GM12878 (cell line): ENCODE results near the gene NOS3. TPM values are rescaled to one million over a fixed set of nuclear protein-coding genes. Genes with fewer than 3 reads are reported as not detected.

Experiments
- ATAC-seq: fragments of 200-7000 bp; cut with Tn5 transposase; 3 replicates; pipeline ENCODE4 v1.9.1; 2020; ENCODE audit warnings: mild to moderate bottlenecking, moderate library complexity
- BruUV-seq: library from RNA; stranded (reverse); fragments of 400-500 nt; replicated peaks from 2 replicates; lab custom pipeline; 2021; lab: Mats Ljungman, UMichigan
- CTCF ChIA-PET: fragments of 300-600 bp; sonication (Branson Sonifier 250); formaldehyde crosslinking; extraction: SDS; loops from one replicate; lab custom pipeline; 2021; ENCODE audit warnings: inconsistent platforms; lab: Yijun Ruan, JAX
- POLR2A ChIA-PET: fragments of 350-600 bp; formaldehyde crosslinking; extraction: SDS; loops from one replicate; lab custom pipeline; 2021; ENCODE audit warnings: inconsistent platforms; lab: Charles Lee
- RAD21 ChIA-PET: fragments of 300-600 bp; sonication (Branson Sonifier 250); formaldehyde crosslinking; loops from one replicate; lab custom pipeline; 2023; ENCODE audit warnings: antibody characterized with exemption; ENCODE audit not compliant: unreplicated experiment; lab: Charles Lee
- SMC1A ChIA-PET: fragments of 300-600 bp; sonication (Branson Sonifier 250); formaldehyde crosslinking; loops from one replicate; lab custom pipeline; 2023; ENCODE audit not compliant: unreplicated experiment, uncharacterized antibody; lab: Charles Lee
- DNase-seq: peaks from one replicate; pipeline ENCODE4 v3.0.0-alpha.2; 2011; ENCODE audit warnings: low read depth, low spot score
- FAIRE-seq: peaks from 3 replicates; lab custom pipeline; 2011; peaks lifted over from hg19 to GRCh38; lab: Jason Lieb, UNC
- H2AFZ ChIP-seq: 2 replicates; pipeline ENCODE4 v1.6.0; 2011; ENCODE audit warnings: low read depth, low read length, control low read depth; ENCODE audit not compliant: control insufficient read depth
- H3K27ac ChIP-seq: 2 replicates; pipeline ENCODE4 v1.5.1; 2011; ENCODE audit warnings: control low read depth; ENCODE audit not compliant: control insufficient read depth, insufficient read depth
- H3K27me3 ChIP-seq, 2 experiments: replicated peaks in 1 of 2; 2 replicates each; pipeline versions ENCODE4 v1.6.0 to v1.6.1; 2011; ENCODE audit warnings: low read length in 1 of 2; ENCODE audit not compliant: control insufficient read depth in 2 of 2, insufficient read depth in 2 of 2
- H3K36me3 ChIP-seq, 2 experiments: 2 replicates each; pipeline ENCODE4 v1.5.1; 2011; ENCODE audit warnings: low read length in 1 of 2; ENCODE audit not compliant: control insufficient read depth in 2 of 2, insufficient read depth in 2 of 2
- H3K4me1 ChIP-seq: 2 replicates; pipeline ENCODE4 v1.6.1; 2011; ENCODE audit warnings: mild to moderate bottlenecking, low read length, moderate library complexity, mixed read lengths; ENCODE audit not compliant: control insufficient read depth, insufficient read depth
- H3K4me2 ChIP-seq: 2 replicates; pipeline ENCODE4 v1.6.0; 2011; ENCODE audit warnings: control low read depth; ENCODE audit not compliant: control insufficient read depth, insufficient read depth
- H3K4me3 ChIP-seq: fragments of 200-600 bp; sonication (generic); 2 replicates; pipeline ENCODE4 v1.5.1; 2016
- H3K79me2 ChIP-seq: 2 replicates; pipeline ENCODE4 v1.6.0; 2011; ENCODE audit warnings: low read length; ENCODE audit not compliant: control insufficient read depth, insufficient read depth
- H3K9ac ChIP-seq: 2 replicates; pipeline ENCODE4 v1.8.0; 2011; ENCODE audit warnings: low read length, control low read depth, mixed read lengths; ENCODE audit not compliant: control insufficient read depth, insufficient read depth
- H3K9me3 ChIP-seq: replicated peaks from 3 replicates; pipeline ENCODE4 v1.5.1; 2011; ENCODE audit warnings: mild to moderate bottlenecking, low read length; ENCODE audit not compliant: control insufficient read depth, insufficient read depth
- H4K20me1 ChIP-seq: 2 replicates; pipeline ENCODE4 v1.6.0; 2011; ENCODE audit not compliant: control insufficient read depth, insufficient read depth
- MYB ChIP-seq: fragments of 150-350 bp; IDR thresholded peaks from 2 replicates; pipeline ENCODE4 v1.6.1; 2014; ENCODE audit warnings: mild to moderate bottlenecking, low read depth, low read length, borderline replicate concordance
- PAX8 ChIP-seq: fragments of 450-650 bp; IDR thresholded peaks from 2 replicates; pipeline ENCODE4 v1.6.1; 2017; ENCODE audit warnings: mild to moderate bottlenecking, moderate library complexity
- SPI1 ChIP-seq: IDR thresholded peaks from 2 replicates; pipeline ENCODE4 v1.6.1; 2011; ENCODE audit warnings: low read depth, mild to moderate bottlenecking, low read length, moderate library complexity, borderline replicate concordance; ENCODE audit not compliant: insufficient read depth
- ZNF24 ChIP-seq: fragments of 450-650 bp; IDR thresholded peaks from 2 replicates; pipeline ENCODE4 v1.6.1; 2017; ENCODE audit warnings: antibody characterized with exemption, mild to moderate bottlenecking
- ZNF384 ChIP-seq: IDR thresholded peaks from 2 replicates; pipeline ENCODE4 v1.6.1; 2012; ENCODE audit warnings: low read depth, mild to moderate bottlenecking, low read length, improper control_type of control experiment, borderline replicate concordance
- ZNF622 ChIP-seq: fragments of 450-650 bp; IDR thresholded peaks from 2 replicates; pipeline ENCODE4 v1.6.1; 2017; ENCODE audit warnings: mild to moderate bottlenecking, inconsistent platforms
- WGBS: methylation state at CpG from one replicate; pipeline ENCODE4 v1.1.6; 2016; ENCODE audit warnings: low lambda C conversion rate; ENCODE audit not compliant: insufficient replicate concordance, insufficient coverage; ENCODE audit errors: missing lambda C conversion rate; 5-methylcytosine and 5-hydroxymethylcytosine counted together
- in situ Hi-C: fragments of 300-500 bp; cut with MboI; formaldehyde crosslinking; loops from 9 replicates; pipeline ENCODE4 v1.14.3; 2018; ENCODE audit warnings: mixed read lengths
- intact Hi-C: fragments of 100-400 bp; cut with micrococcal nuclease; formaldehyde crosslinking; loops from one replicate; pipeline ENCODE4 v1.14.2; 2022; ENCODE audit not compliant: unreplicated experiment
- polyA plus RNA-seq, 11 experiments: library from polyadenylated mRNA; depleted of rRNA in 4 of 11; unstranded in 6 of 11; stranded (reverse) in 5 of 11; fragments of >200 nt; fragmentation: Nextera tagmentation in 4 of 11; fragmentation: Illumina TruSeq in 1 of 11; extraction: Ambion mirVana in 4 of 11; extraction: Trizol in 1 of 11; gene quantifications; 1 replicate in 1 of 11; 2 replicates in 10 of 11; pipeline versions ENCODE4 v1.2.1 to v1.2.3, GENCODE V29; 2011 to 2016; ENCODE audit warnings: inconsistent platforms in 2 of 11, missing spikeins in 2 of 11, low read depth in 1 of 11
- total RNA-seq, 4 experiments: library from RNA; depleted of rRNA in 3 of 4; stranded (reverse); fragments of >200 nt in 3 of 4; fragmentation: Illumina TruSeq in 1 of 4; extraction: Trizol in 1 of 4; gene quantifications; 2 replicates each; pipeline versions ENCODE4 v1.2.1 to v1.2.3, GENCODE V29; 2013 to 2021
- TF ChIP-seq, protein P1 (sequence below): IDR thresholded peaks from 2 replicates; pipeline ENCODE4 v1.6.1; 2011; ENCODE audit warnings: mild to moderate bottlenecking, low read depth, low read length, moderate library complexity; ENCODE audit not compliant: insufficient replicate concordance
- TF ChIP-seq, protein P2 (sequence below): fragments of 450-650 bp; IDR thresholded peaks from 2 replicates; pipeline ENCODE4 v1.6.1; 2014; ENCODE audit warnings: mild to moderate bottlenecking

NOS3 gene
- total and polyA plus RNA-seq, 10 of the 15 experiments (the other 5 are each of a cell fraction or from before 2014, with no cell fraction given), result 0.06 to 0.92 (median 0.30) TPM; not detected in 3

DNA sequence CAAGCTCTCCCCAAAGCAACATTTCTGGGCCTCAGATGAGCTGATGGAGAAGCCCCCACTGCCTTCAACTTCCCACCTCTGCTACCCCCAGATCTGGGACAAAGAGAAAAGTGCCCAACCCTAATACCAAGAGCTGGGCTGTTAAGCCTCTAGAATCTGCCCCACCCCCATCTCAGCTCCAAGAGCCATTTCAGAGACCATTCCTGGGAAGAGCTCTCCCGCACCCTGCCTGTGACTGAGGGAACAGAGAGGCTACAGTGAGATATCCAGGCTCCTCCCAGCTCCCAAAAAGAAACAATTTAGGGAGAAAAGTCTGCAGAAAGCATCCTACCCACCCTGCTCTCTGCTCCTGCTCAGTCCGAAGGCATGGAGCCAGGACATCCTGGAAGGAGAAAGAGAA lies 10.2 kb upstream of the NOS3 start:
- intact Hi-C loops, result loop anchor here (5.0 kb wide), 1 partner anchor 533 kb away; no protein-coding TSS in a partner anchor

More for the DNA sequence above, 10.2 kb upstream of the NOS3 start:
- BruUV-seq, result no TSS peak
- no peaks in the 10 kb centered on the region for H3K4me1 ChIP-seq
- ChIA-PET CTCF (interaction anchor here (0.6 to 2.4 kb wide), 3 partner anchors 18 to 84 kb away, joined by 3 to 7 read pairs (median 3); no protein-coding TSS in a partner anchor), POLR2A (no interaction called here), RAD21 (interaction anchor here (0.8 kb wide), 1 partner anchor 18 kb away, joined by 3 read pairs; no protein-coding TSS in a partner anchor), SMC1A (interaction anchor here (0.9 kb wide), 1 partner anchor 15 kb away, joined by 3 read pairs; no protein-coding TSS in a partner anchor)
- ATAC-seq, result no peak
- DNase-seq, result no peak
- no peak overlapping the region for H3K9ac ChIP-seq
- H3K27me3 ChIP-seq, result peaks cover 7 to 9% of the 10 kb centered on the region in 2 experiments
- WGBS, result 33% methylated on average over 2 of the region's 2 CpGs
- H3K9me3 ChIP-seq, result no peaks in the 10 kb centered on the region
- H3K4me2 ChIP-seq, result no peak overlapping the region
- no peaks in the 10 kb centered on the region for H3K36me3 ChIP-seq
- no peak overlapping the region for H2AFZ ChIP-seq
- H3K27ac ChIP-seq, result no peak overlapping the region
- no peak for FAIRE-seq
- no peaks in the 10 kb centered on the region for H4K20me1 ChIP-seq
- H3K4me3 ChIP-seq, result no peak overlapping the region
- no peaks in the 10 kb centered on the region for H3K79me2 ChIP-seq
- in situ Hi-C loops, result no loop called here
- TF ChIP-seq PAX8 (no peak), ZNF384 (no peak), ZNF24 (no peak), MYB (no peak), SPI1 (no peak), ZNF622 (no peak)
- TF ChIP-seq, protein P1, sequence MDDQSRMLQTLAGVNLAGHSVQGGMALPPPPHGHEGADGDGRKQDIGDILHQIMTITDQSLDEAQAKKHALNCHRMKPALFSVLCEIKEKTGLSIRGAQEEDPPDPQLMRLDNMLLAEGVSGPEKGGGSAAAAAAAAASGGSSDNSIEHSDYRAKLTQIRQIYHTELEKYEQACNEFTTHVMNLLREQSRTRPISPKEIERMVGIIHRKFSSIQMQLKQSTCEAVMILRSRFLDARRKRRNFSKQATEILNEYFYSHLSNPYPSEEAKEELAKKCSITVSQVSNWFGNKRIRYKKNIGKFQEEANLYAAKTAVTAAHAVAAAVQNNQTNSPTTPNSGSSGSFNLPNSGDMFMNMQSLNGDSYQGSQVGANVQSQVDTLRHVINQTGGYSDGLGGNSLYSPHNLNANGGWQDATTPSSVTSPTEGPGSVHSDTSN, result no peak
- TF ChIP-seq, protein P2, sequence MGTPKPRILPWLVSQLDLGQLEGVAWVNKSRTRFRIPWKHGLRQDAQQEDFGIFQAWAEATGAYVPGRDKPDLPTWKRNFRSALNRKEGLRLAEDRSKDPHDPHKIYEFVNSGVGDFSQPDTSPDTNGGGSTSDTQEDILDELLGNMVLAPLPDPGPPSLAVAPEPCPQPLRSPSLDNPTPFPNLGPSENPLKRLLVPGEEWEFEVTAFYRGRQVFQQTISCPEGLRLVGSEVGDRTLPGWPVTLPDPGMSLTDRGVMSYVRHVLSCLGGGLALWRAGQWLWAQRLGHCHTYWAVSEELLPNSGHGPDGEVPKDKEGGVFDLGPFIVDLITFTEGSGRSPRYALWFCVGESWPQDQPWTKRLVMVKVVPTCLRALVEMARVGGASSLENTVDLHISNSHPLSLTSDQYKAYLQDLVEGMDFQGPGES, result no peak
